HEK293 (cell line): Measurements from ENCODE around the gene GNMT.

Experiments
- CTCF ChIA-PET: fragments of 350-600 bp; formaldehyde crosslinking; extraction: SDS; loops from one replicate; lab custom pipeline; 2021; ENCODE audit warnings: antibody characterized with exemption; lab: Yijun Ruan, JAX
- POLR2A ChIA-PET: fragments of 300-600 bp; formaldehyde crosslinking; extraction: SDS; loops from one replicate; lab custom pipeline; 2020; ENCODE audit warnings: antibody characterized with exemption, inconsistent platforms; lab: Yijun Ruan, JAX
- H3K27ac ChIP-seq: fragments of 200-500 bp; sonication (Bioruptor generic); 2 replicates; pipeline ENCODE4 v1.5.1; 2014; ENCODE audit warnings: low read depth, low read length, control low read depth, inconsistent platforms; ENCODE audit errors: extremely low read depth
- H3K36me3 ChIP-seq, 2 experiments: fragments of 200-500 bp in 1 of 2; sonication (Bioruptor generic) in 1 of 2; 1 replicate in 1 of 2; 2 replicates in 1 of 2; pipeline ENCODE4 v1.5.1; 2014 to 2017; ENCODE audit warnings: inconsistent platforms in 2 of 2, low read length in 2 of 2; ENCODE audit not compliant: control insufficient read depth in 2 of 2, insufficient read depth in 1 of 2
- H3K4me1 ChIP-seq: fragments of 200-500 bp; sonication (Bioruptor generic); 2 replicates; pipeline ENCODE4 v1.5.1; 2014; ENCODE audit warnings: mild to moderate bottlenecking, low read length, inconsistent platforms; ENCODE audit not compliant: control insufficient read depth, insufficient read depth
- H3K4me3 ChIP-seq: 2 replicates; pipeline ENCODE4 v1.5.1; 2011; ENCODE audit warnings: low read depth, mild to moderate bottlenecking, control low read depth, low read length, moderate library complexity
- H3K9me3 ChIP-seq: fragments of 200-500 bp; sonication (Bioruptor generic); 2 replicates; pipeline ENCODE4 v1.5.1; 2014; ENCODE audit warnings: low read depth, low read length, inconsistent platforms; ENCODE audit not compliant: control insufficient read depth, insufficient read depth
- BCL11B ChIP-seq: fragments of 450-650 bp; formaldehyde crosslinking; IDR thresholded peaks from 2 replicates; pipeline ENCODE4 v1.5.1; 2016; ENCODE audit warnings: low read depth, missing biosample characterization, missing genetic modification characterization
- OVOL3 ChIP-seq: fragments of 450-650 bp; formaldehyde crosslinking; IDR thresholded peaks from 2 replicates; pipeline ENCODE4 v1.5.1; 2016; ENCODE audit warnings: missing biosample characterization, missing genetic modification characterization
- ZBTB21 ChIP-seq: fragments of 450-650 bp; formaldehyde crosslinking; IDR thresholded peaks from 2 replicates; pipeline ENCODE4 v1.5.1; 2017; ENCODE audit warnings: missing biosample characterization, missing genetic modification characterization
- ZBTB7A ChIP-seq: fragments of 450-650 bp; formaldehyde crosslinking; IDR thresholded peaks from 2 replicates; pipeline ENCODE4 v1.5.1; 2016; ENCODE audit warnings: low read depth, missing biosample characterization, missing genetic modification characterization
- ZNF510 ChIP-seq: fragments of 450-650 bp; formaldehyde crosslinking; IDR thresholded peaks from 2 replicates; pipeline ENCODE4 v1.5.1; 2018; ENCODE audit warnings: mild to moderate bottlenecking, missing genetic modification characterization, missing biosample characterization; ENCODE audit not compliant: insufficient replicate concordance
- ZNF548 ChIP-seq: fragments of 450-650 bp; formaldehyde crosslinking; IDR thresholded peaks from 2 replicates; pipeline ENCODE4 v1.5.1; 2016; ENCODE audit warnings: missing biosample characterization, missing genetic modification characterization
- ZNF558 ChIP-seq: fragments of 450-650 bp; formaldehyde crosslinking; IDR thresholded peaks from 2 replicates; pipeline ENCODE4 v1.5.1; 2016; ENCODE audit warnings: missing biosample characterization, missing genetic modification characterization
- ZNF596 ChIP-seq: fragments of 450-650 bp; IDR thresholded peaks from 2 replicates; pipeline ENCODE4 v1.5.0; 2018; ENCODE audit warnings: missing biosample characterization, mild to moderate bottlenecking, missing genetic modification characterization, moderate library complexity
- ZNF629 ChIP-seq: fragments of 450-650 bp; formaldehyde crosslinking; IDR thresholded peaks from 2 replicates; pipeline ENCODE4 v1.5.1; 2017; ENCODE audit warnings: missing biosample characterization, missing genetic modification characterization
- ZNF677 ChIP-seq: fragments of 450-650 bp; IDR thresholded peaks from 2 replicates; pipeline ENCODE4 v1.5.0; 2018; ENCODE audit warnings: missing biosample characterization, mild to moderate bottlenecking, missing genetic modification characterization, moderate library complexity
- ZNF76 ChIP-seq: fragments of 450-650 bp; formaldehyde crosslinking; IDR thresholded peaks from 2 replicates; pipeline ENCODE4; 2016; ENCODE audit warnings: low read depth, missing biosample characterization, missing genetic modification characterization, borderline replicate concordance
- ZNF785 ChIP-seq: fragments of 450-650 bp; formaldehyde crosslinking; IDR thresholded peaks from 2 replicates; pipeline ENCODE4 v1.5.1; 2016; ENCODE audit warnings: missing biosample characterization, missing genetic modification characterization
- TF ChIP-seq, protein P1 (sequence below): fragments of 450-650 bp; formaldehyde crosslinking; conservative IDR thresholded peaks from 2 replicates; pipeline ENCODE4 v1.5.1; 2016; ENCODE audit warnings: low read depth, missing biosample characterization, missing genetic modification characterization
- TF ChIP-seq, protein P2 (sequence below): fragments of 450-650 bp; formaldehyde crosslinking; IDR thresholded peaks from 2 replicates; pipeline ENCODE4 v1.5.1; 2016; ENCODE audit warnings: missing biosample characterization, missing genetic modification characterization
- TF ChIP-seq, protein P3 (sequence below): fragments of 450-650 bp; formaldehyde crosslinking; IDR thresholded peaks from 2 replicates; pipeline ENCODE4 v1.5.1; 2016; ENCODE audit warnings: missing biosample characterization, missing genetic modification characterization

GNMT gene

DNA sequence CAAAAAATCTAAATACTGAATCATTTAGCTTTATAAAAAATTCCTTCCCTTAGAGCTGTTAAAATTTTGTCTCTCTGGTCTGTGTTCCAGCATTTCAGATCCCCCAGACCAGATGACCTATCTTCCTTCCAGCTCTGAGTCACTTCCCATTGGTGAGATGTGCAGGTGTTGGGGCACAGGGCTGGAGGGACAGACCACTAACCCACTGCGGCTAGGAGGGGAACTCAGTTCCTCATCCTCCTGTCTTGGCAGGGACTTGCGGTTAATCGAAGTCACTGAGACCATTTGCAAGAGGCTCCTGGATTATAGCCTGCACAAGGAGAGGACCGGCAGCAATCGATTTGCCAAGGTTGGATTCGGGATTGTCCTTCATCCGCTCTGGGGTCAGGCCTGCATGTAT lies 25.2 kb upstream of the GNMT start (continued):
- TF ChIP-seq, protein P1, sequence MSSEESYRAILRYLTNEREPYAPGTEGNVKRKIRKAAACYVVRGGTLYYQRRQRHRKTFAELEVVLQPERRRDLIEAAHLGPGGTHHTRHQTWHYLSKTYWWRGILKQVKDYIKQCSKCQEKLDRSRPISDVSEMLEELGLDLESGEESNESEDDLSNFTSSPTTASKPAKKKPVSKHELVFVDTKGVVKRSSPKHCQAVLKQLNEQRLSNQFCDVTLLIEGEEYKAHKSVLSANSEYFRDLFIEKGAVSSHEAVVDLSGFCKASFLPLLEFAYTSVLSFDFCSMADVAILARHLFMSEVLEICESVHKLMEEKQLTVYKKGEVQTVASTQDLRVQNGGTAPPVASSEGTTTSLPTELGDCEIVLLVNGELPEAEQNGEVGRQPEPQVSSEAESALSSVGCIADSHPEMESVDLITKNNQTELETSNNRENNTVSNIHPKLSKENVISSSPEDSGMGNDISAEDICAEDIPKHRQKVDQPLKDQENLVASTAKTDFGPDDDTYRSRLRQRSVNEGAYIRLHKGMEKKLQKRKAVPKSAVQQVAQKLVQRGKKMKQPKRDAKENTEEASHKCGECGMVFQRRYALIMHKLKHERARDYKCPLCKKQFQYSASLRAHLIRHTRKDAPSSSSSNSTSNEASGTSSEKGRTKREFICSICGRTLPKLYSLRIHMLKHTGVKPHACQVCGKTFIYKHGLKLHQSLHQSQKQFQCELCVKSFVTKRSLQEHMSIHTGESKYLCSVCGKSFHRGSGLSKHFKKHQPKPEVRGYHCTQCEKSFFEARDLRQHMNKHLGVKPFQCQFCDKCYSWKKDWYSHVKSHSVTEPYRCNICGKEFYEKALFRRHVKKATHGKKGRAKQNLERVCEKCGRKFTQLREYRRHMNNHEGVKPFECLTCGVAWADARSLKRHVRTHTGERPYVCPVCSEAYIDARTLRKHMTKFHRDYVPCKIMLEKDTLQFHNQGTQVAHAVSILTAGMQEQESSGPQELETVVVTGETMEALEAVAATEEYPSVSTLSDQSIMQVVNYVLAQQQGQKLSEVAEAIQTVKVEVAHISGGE (tag by site-specific recombination): no peak
- no peak for TF ChIP-seq ZBTB7A (tag by site-specific recombination)
- no peak for TF ChIP-seq ZNF677
- TF ChIP-seq BCL11B (tag by site-specific recombination): no peak
- TF ChIP-seq, protein P2, sequence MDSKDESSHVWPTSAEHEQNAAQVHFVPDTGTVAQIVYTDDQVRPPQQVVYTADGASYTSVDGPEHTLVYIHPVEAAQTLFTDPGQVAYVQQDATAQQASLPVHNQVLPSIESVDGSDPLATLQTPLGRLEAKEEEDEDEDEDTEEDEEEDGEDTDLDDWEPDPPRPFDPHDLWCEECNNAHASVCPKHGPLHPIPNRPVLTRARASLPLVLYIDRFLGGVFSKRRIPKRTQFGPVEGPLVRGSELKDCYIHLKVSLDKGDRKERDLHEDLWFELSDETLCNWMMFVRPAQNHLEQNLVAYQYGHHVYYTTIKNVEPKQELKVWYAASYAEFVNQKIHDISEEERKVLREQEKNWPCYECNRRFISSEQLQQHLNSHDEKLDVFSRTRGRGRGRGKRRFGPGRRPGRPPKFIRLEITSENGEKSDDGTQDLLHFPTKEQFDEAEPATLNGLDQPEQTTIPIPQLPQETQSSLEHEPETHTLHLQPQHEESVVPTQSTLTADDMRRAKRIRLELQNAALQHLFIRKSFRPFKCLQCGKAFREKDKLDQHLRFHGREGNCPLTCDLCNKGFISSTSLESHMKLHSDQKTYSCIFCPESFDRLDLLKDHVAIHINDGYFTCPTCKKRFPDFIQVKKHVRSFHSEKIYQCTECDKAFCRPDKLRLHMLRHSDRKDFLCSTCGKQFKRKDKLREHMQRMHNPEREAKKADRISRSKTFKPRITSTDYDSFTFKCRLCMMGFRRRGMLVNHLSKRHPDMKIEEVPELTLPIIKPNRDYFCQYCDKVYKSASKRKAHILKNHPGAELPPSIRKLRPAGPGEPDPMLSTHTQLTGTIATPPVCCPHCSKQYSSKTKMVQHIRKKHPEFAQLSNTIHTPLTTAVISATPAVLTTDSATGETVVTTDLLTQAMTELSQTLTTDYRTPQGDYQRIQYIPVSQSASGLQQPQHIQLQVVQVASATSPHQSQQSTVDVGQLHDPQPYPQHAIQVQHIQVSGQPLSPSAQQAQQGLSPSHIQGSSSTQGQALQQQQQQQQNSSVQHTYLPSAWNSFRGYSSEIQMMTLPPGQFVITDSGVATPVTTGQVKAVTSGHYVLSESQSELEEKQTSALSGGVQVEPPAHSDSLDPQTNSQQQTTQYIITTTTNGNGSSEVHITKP (tag by site-specific recombination): no peak

DNA sequence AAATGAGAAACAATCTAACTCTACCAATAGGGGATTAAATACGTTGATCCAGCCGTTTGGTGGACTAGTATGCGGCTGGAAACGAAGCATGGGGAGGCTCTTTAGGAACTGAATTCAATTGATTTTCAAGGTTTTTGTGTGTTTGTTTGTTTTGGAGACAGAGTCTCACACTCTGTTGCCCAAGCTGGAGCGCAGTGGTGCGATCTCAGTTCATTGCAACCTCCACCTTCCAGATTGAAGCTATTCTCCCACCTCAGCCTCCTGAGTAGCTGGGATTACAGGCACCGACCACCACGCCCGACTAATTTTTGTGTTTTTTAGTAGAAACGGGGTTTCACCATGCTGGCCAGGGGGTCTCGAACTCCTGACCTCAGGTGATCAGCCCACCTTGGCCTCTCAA lies 24.2 kb upstream of the GNMT start:
- H3K9me3 ChIP-seq: no peaks in the 10 kb centered on the region
- no peak for TF ChIP-seq ZNF629
- TF ChIP-seq ZNF596 (tag by site-specific recombination): no peak
- no peak for TF ChIP-seq ZNF76 (tag by site-specific recombination)
- TF ChIP-seq ZNF548 (tag by site-specific recombination): no peak
- no peak for TF ChIP-seq OVOL3 (tag by site-specific recombination)
- TF ChIP-seq, protein P3, sequence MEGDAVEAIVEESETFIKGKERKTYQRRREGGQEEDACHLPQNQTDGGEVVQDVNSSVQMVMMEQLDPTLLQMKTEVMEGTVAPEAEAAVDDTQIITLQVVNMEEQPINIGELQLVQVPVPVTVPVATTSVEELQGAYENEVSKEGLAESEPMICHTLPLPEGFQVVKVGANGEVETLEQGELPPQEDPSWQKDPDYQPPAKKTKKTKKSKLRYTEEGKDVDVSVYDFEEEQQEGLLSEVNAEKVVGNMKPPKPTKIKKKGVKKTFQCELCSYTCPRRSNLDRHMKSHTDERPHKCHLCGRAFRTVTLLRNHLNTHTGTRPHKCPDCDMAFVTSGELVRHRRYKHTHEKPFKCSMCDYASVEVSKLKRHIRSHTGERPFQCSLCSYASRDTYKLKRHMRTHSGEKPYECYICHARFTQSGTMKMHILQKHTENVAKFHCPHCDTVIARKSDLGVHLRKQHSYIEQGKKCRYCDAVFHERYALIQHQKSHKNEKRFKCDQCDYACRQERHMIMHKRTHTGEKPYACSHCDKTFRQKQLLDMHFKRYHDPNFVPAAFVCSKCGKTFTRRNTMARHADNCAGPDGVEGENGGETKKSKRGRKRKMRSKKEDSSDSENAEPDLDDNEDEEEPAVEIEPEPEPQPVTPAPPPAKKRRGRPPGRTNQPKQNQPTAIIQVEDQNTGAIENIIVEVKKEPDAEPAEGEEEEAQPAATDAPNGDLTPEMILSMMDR (tag by site-specific recombination): no peak
- no peak for TF ChIP-seq ZNF785 (tag by site-specific recombination)
- TF ChIP-seq, protein P1 (tag by site-specific recombination): no peak
- TF ChIP-seq ZBTB21 (tag by site-specific recombination): no peak
- no peak for TF ChIP-seq ZNF510 (tag by site-specific recombination)
- TF ChIP-seq ZNF558 (tag by site-specific recombination): no peak
- ChIA-PET POLR2A (no interaction called here), CTCF (interaction anchor here (0.7 kb wide), 2 partner anchors 224 to 1305 kb away, joined by 4 to 10 read pairs; no protein-coding TSS in a partner anchor)
- no peak overlapping the region for H3K27ac ChIP-seq
- H3K4me1 ChIP-seq: no peaks in the 10 kb centered on the region
- H3K4me3 ChIP-seq: no peak overlapping the region
- H3K36me3 ChIP-seq: peaks cover 10 to 85% of the 10 kb centered on the region in 2 experiments; a peak in 2 of 3 replicates
